Dendritic cell treated with granulocyte-macrophage colony-stimulating factor and Interleukin-4, amounts not matched to agents 40 ng/mL and 50 ng/mL, for 4 days (primary cell): ENCODE results near the gene PRR3.

Source experiments
- H3K27ac Mint-ChIP-seq: one replicate; pipeline ENCODE4 v1.8.0; 2022; ENCODE audit warnings: mild to moderate bottlenecking, mixed read lengths
- H3K27me3 Mint-ChIP-seq: one replicate; pipeline ENCODE4 v1.8.0; 2022; ENCODE audit warnings: mild to moderate bottlenecking, mixed read lengths
- H3K36me3 Mint-ChIP-seq: one replicate; pipeline ENCODE4 v1.8.0; 2022; ENCODE audit warnings: low read depth, mixed read lengths
- H3K4me1 Mint-ChIP-seq: one replicate; pipeline ENCODE4 v1.8.0; 2022; ENCODE audit warnings: low read depth, mixed read lengths
- H3K4me3 Mint-ChIP-seq: one replicate; pipeline ENCODE4 v1.8.0; 2022; ENCODE audit warnings: mild to moderate bottlenecking, moderate library complexity, mixed read lengths
- H3K9me3 Mint-ChIP-seq: one replicate; pipeline ENCODE4 v1.8.0; 2022; ENCODE audit warnings: mixed read lengths
- intact Hi-C: fragments of 100-400 bp; cut with micrococcal nuclease; formaldehyde crosslinking; loops from one replicate; pipeline ENCODE4 v1.15.0; 2022

PRR3 gene

GRCh38 chr6:30547454-30547853 is 9.6 kb upstream of the PRR3 start:
- Mint-ChIP-seq H3K27ac (no peak overlapping the region), H3K27me3 (peaks cover 11% of the 10 kb centered on the region), H3K9me3 (no peaks in the 10 kb centered on the region), H3K36me3 (peaks cover 64% of the 10 kb centered on the region), H3K4me1 (peaks cover 21% of the 10 kb centered on the region), H3K4me3 (no peak overlapping the region)
- intact Hi-C loops = no loop called here

GRCh38 chr6:30548375-30548774 is 8.7 kb upstream of the PRR3 start:
- H3K27me3 Mint-ChIP-seq = peaks cover 3% of the 10 kb centered on the region
- peaks cover 74% of the 10 kb centered on the region for H3K36me3 Mint-ChIP-seq
- no peak overlapping the region for H3K4me3 Mint-ChIP-seq
- no peaks in the 10 kb centered on the region for H3K9me3 Mint-ChIP-seq
- no peak overlapping the region for H3K27ac Mint-ChIP-seq
- intact Hi-C loops = no loop called here
- H3K4me1 Mint-ChIP-seq = peaks cover 13% of the 10 kb centered on the region

- H3K4me3 Mint-ChIP-seq = no peak overlapping the region
- H3K27me3 Mint-ChIP-seq = no peaks in the 10 kb centered on the region
- H3K4me1 Mint-ChIP-seq = peaks cover 34% of the 10 kb centered on the region
- no peak overlapping the region for H3K27ac Mint-ChIP-seq
- H3K36me3 Mint-ChIP-seq = peaks cover 85% of the 10 kb centered on the region
- intact Hi-C loops = no loop called here
- H3K9me3 Mint-ChIP-seq = no peaks in the 10 kb centered on the region
Observed at GRCh38 chr6:30554404-30554803, 2.7 kb upstream of the PRR3 start.

GRCh38 chr6:30554962-30555815 is 1.9 kb upstream of the PRR3 start:
- no peaks in the 10 kb centered on the region for H3K9me3 Mint-ChIP-seq
- H3K4me1 Mint-ChIP-seq = peaks cover 34% of the 10 kb centered on the region
- peaks cover 85% of the 10 kb centered on the region for H3K36me3 Mint-ChIP-seq
- intact Hi-C loops = no loop called here
- H3K4me3 Mint-ChIP-seq = peak overlapping the region; percentile 99
- peak overlapping the region; percentile 100 for H3K27ac Mint-ChIP-seq
- no peaks in the 10 kb centered on the region for H3K27me3 Mint-ChIP-seq

GRCh38 chr6:30555816-30556065 is 1.4 kb upstream of the PRR3 start:
- Mint-ChIP-seq H3K4me3 (peak overlapping the region; percentile 99), H3K27me3 (no peaks in the 10 kb centered on the region), H3K36me3 (peaks cover 85% of the 10 kb centered on the region), H3K27ac (peak overlapping the region; percentile 100), H3K4me1 (peaks cover 34% of the 10 kb centered on the region), H3K9me3 (no peaks in the 10 kb centered on the region)
- intact Hi-C loops = loop anchor here (1.0 kb wide), 1 partner anchor 62 kb away; the partner anchor contains the start of genes MRPS18B and PPP1R10

GRCh38 chr6:30556066-30556905 is 809 bp upstream of the PRR3 start, which contains the start of gene GNL1:
TSS of gene GNL1 (minus strand) at chr6:30556489. CDS start at chr6:30556203, 286 bp downstream.
- Mint-ChIP-seq H3K27me3 (no peaks in the 10 kb centered on the region), H3K4me3 (peak within 1 kb of the TSS; percentile 99), H3K4me1 (peaks cover 34% of the 10 kb centered on the region), H3K9me3 (no peaks in the 10 kb centered on the region), H3K27ac (peak within 1 kb of the TSS; percentile 100), H3K36me3 (peaks cover 80% of the 10 kb centered on the region)
- intact Hi-C loops = loop anchor here (1.0 kb wide), 1 partner anchor 61 kb away; the partner anchor contains the start of genes MRPS18B and PPP1R10

- no peaks in the 10 kb centered on the region for H3K27me3 Mint-ChIP-seq
- peaks cover 39% of the 10 kb centered on the region for H3K4me1 Mint-ChIP-seq
- no peaks in the 10 kb centered on the region for H3K9me3 Mint-ChIP-seq
- H3K27ac Mint-ChIP-seq = peak overlapping the region; percentile 100
- H3K36me3 Mint-ChIP-seq = peaks cover 80% of the 10 kb centered on the region
- H3K4me3 Mint-ChIP-seq = peak overlapping the region; percentile 99
- intact Hi-C loops = loop anchor here (1.0 kb wide), 1 partner anchor 14 kb away; the partner anchor contains the start of gene ABCF1
Observed at GRCh38 chr6:30557683-30557981, 537 bp downstream of the PRR3 start.

- intact Hi-C loops = no loop called here
- Mint-ChIP-seq H3K36me3 (peaks cover 57% of the 10 kb centered on the region), H3K27ac (no peak overlapping the region), H3K27me3 (no peaks in the 10 kb centered on the region), H3K9me3 (no peaks in the 10 kb centered on the region), H3K4me3 (no peak overlapping the region), H3K4me1 (peaks cover 26% of the 10 kb centered on the region)
Observed at GRCh38 chr6:30560930-30561329, 3.8 kb downstream of the PRR3 start.

- Mint-ChIP-seq H3K9me3 (no peaks in the 10 kb centered on the region), H3K27me3 (no peaks in the 10 kb centered on the region), H3K36me3 (peaks cover 39% of the 10 kb centered on the region), H3K4me1 (peaks cover 17% of the 10 kb centered on the region), H3K27ac (no peak overlapping the region), H3K4me3 (no peak overlapping the region)
- intact Hi-C loops = no loop called here
Observed at GRCh38 chr6:30562470-30563425, 5.7 kb downstream of the PRR3 start.

- no peak overlapping the region for H3K4me3 Mint-ChIP-seq
- H3K36me3 Mint-ChIP-seq = peaks cover 39% of the 10 kb centered on the region
- H3K27me3 Mint-ChIP-seq = no peaks in the 10 kb centered on the region
- no peaks in the 10 kb centered on the region for H3K9me3 Mint-ChIP-seq
- peaks cover 11% of the 10 kb centered on the region for H3K4me1 Mint-ChIP-seq
- H3K27ac Mint-ChIP-seq = no peak overlapping the region
- intact Hi-C loops = no loop called here
Observed at GRCh38 chr6:30564114-30564513, 7.0 kb downstream of the PRR3 start.

GRCh38 chr6:30565772-30566171 is 8.7 kb downstream of the PRR3 start:
- Mint-ChIP-seq H3K27me3 (no peaks in the 10 kb centered on the region), H3K4me1 (peaks cover 27% of the 10 kb centered on the region), H3K9me3 (no peaks in the 10 kb centered on the region), H3K27ac (no peak overlapping the region), H3K4me3 (no peak overlapping the region), H3K36me3 (peaks cover 26% of the 10 kb centered on the region)
- intact Hi-C loops = no loop called here

- no peaks in the 10 kb centered on the region for H3K9me3 Mint-ChIP-seq
- H3K4me3 Mint-ChIP-seq = no peak overlapping the region
- intact Hi-C loops = no loop called here
- H3K36me3 Mint-ChIP-seq = peaks cover 18% of the 10 kb centered on the region
- H3K27ac Mint-ChIP-seq = no peak overlapping the region
- peaks cover 37% of the 10 kb centered on the region for H3K4me1 Mint-ChIP-seq
- no peaks in the 10 kb centered on the region for H3K27me3 Mint-ChIP-seq
Observed at GRCh38 chr6:30568245-30568644, 11.2 kb downstream of the PRR3 start.

- Mint-ChIP-seq H3K27ac (peak overlapping the region; percentile 89), H3K9me3 (no peaks in the 10 kb centered on the region), H3K4me3 (peak overlapping the region; percentile 92), H3K36me3 (peaks cover 21% of the 10 kb centered on the region), H3K4me1 (peaks cover 51% of the 10 kb centered on the region), H3K27me3 (no peaks in the 10 kb centered on the region)
- intact Hi-C loops = no loop called here
Observed at GRCh38 chr6:30570263-30570662, 13.2 kb downstream of the PRR3 start.
